ENCODE measurements around the gene TNFSF10.

TNFSF10 gene

DNA sequence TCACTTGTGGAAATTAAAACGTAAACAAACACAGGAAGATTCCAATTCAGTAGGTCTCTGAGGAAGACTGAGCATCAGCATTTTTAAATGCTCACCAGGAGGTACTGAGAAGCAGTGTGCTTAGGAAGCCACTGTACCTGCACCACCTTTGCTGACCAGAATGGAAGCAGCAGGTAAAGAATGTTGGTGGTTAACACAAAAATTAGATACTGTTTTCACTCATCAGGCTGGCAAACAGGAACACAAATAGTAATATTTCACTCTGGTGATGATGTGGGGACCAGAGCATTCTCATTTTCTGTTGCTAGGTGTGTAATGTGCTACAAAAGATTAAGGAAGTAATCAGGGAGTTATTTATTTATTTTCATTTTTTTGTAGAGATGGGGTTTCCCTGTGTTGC is 45.1 kb downstream of the TNFSF10 start:
- H3K9ac ChIP-seq (ENCODE audit: low read depth, low read length, poor library complexity), result no peak overlapping the region
- H3K9me3 ChIP-seq (replicated peaks in 1 of 2; ENCODE audit: control insufficient read depth in 2 of 2, insufficient read depth in 1 of 2, low read depth in 1 of 2, low read length in 2 of 2), result no peaks in the 10 kb centered on the region
- no peak overlapping the region for H3K14ac ChIP-seq (ENCODE audit: low read length)
- no peak overlapping the region for H3K23ac ChIP-seq (ENCODE audit: low read depth, low read length, poor library complexity)
- H3K79me1 ChIP-seq (ENCODE audit: low read depth, low read length), result no peaks in the 10 kb centered on the region
- no peak overlapping the region for H2BK5ac ChIP-seq (ENCODE audit: low read length)
- DNase-seq (ENCODE audit: low spot score), result no peak
- no peak overlapping the region for H2BK120ac ChIP-seq (ENCODE audit: low read depth, low read length)
- no peak overlapping the region for H4K91ac ChIP-seq (ENCODE audit: low read depth, low read length, poor library complexity)
- no peak overlapping the region for H3K27ac ChIP-seq (replicated peaks; ENCODE audit: low read length)
- no peaks in the 10 kb centered on the region for H3K36me3 ChIP-seq (replicated peaks in 1 of 2; ENCODE audit: control insufficient read depth in 2 of 2, insufficient read depth in 2 of 2, low read length in 2 of 2)
- no peak overlapping the region for H2AFZ ChIP-seq (ENCODE audit: low read length)
- peaks cover 0 to 2% of the 10 kb centered on the region in 2 donors for H3K4me1 ChIP-seq (ENCODE audit: control insufficient read depth in 2 of 2, insufficient read depth in 1 of 2, low read depth in 1 of 2, low read length in 2 of 2)
- WGBS, 2 donors (ENCODE audit: extremely low coverage in 2 of 2, insufficient read length in 2 of 2, insufficient replicate concordance in 1 of 2), result no CpG with 5 or more reads among the region's 1 CpG
- no peak overlapping the region for H2AK5ac ChIP-seq (ENCODE audit: low read depth, low read length)
- H3K27me3 ChIP-seq (ENCODE audit: control insufficient read depth in 3 of 3, insufficient read depth in 3 of 3, low read depth in 1 of 3, low read length in 3 of 3), result peaks cover 0 to 13% (median 0%) of the 10 kb centered on the region in 3 experiments
- H3K18ac ChIP-seq (ENCODE audit: low read length), result no peak overlapping the region
- no peak overlapping the region for H3K4me2 ChIP-seq (ENCODE audit: insufficient read depth, low read length, poor library complexity, severe bottlenecking)
- no peak overlapping the region for H2BK12ac ChIP-seq (ENCODE audit: low read length)
- no peak overlapping the region for H2BK15ac ChIP-seq (ENCODE audit: low read length)
- no peak overlapping the region for H3K4ac ChIP-seq (ENCODE audit: low read length)
- H3K4me3 ChIP-seq (ENCODE audit: low read length in 2 of 2), result no peak overlapping the region
- H4K8ac ChIP-seq (ENCODE audit: low read depth, low read length), result no peak overlapping the region

DNA sequence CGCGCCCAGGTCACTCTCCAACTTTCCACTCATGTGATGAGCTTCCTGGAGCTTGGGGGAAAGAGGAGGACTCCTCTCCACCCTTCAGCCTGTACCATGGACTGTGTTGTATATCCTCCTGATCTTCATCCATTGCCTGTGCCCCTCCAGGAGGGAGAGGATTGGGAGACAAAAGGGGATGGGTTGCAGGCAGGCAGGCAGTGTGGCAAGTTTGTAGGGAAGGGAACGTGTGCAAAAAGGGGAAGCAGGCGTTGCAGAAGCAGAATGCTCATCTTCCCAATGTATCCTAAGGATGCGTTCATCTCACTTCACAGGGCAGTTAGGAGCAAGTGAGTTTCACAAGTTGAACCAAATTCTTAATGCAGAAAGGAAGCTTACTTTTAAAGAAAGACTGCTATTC is 46.9 kb downstream of the TNFSF10 start:
- H3K4me1 ChIP-seq (ENCODE audit: control insufficient read depth in 2 of 2, insufficient read depth in 1 of 2, low read depth in 1 of 2, low read length in 2 of 2), result peaks cover 0 to 2% of the 10 kb centered on the region in 2 donors
- no peak overlapping the region for H3K14ac ChIP-seq (ENCODE audit: low read length)
- peak overlapping the region in 1 of 2 donors; percentile 1 for H3K4me3 ChIP-seq (ENCODE audit: low read length in 2 of 2)
- no peak overlapping the region for H3K9ac ChIP-seq (ENCODE audit: low read depth, low read length, poor library complexity)
- no peaks in the 10 kb centered on the region for H3K79me1 ChIP-seq (ENCODE audit: low read depth, low read length)
- peaks cover 0 to 11% (median 0%) of the 10 kb centered on the region in 3 experiments for H3K27me3 ChIP-seq (ENCODE audit: control insufficient read depth in 3 of 3, insufficient read depth in 3 of 3, low read depth in 1 of 3, low read length in 3 of 3)
- H2BK12ac ChIP-seq (ENCODE audit: low read length), result no peak overlapping the region
- H3K4ac ChIP-seq (ENCODE audit: low read length), result no peak overlapping the region
- H3K27ac ChIP-seq (replicated peaks; ENCODE audit: low read length), result no peak overlapping the region
- H2BK15ac ChIP-seq (ENCODE audit: low read length), result no peak overlapping the region
- H3K9me3 ChIP-seq (replicated peaks in 1 of 2; ENCODE audit: control insufficient read depth in 2 of 2, insufficient read depth in 1 of 2, low read depth in 1 of 2, low read length in 2 of 2), result no peaks in the 10 kb centered on the region
- H2AK5ac ChIP-seq (ENCODE audit: low read depth, low read length), result no peak overlapping the region
- WGBS, 2 donors (ENCODE audit: extremely low coverage in 2 of 2, insufficient read length in 2 of 2, insufficient replicate concordance in 1 of 2), result no CpG with 5 or more reads among the region's 5 CpGs
- no peak for DNase-seq (ENCODE audit: low spot score)
- no peak overlapping the region for H2AFZ ChIP-seq (ENCODE audit: low read length)
- H4K91ac ChIP-seq (ENCODE audit: low read depth, low read length, poor library complexity), result no peak overlapping the region
- no peaks in the 10 kb centered on the region for H3K36me3 ChIP-seq (replicated peaks in 1 of 2; ENCODE audit: control insufficient read depth in 2 of 2, insufficient read depth in 2 of 2, low read length in 2 of 2)
- H3K4me2 ChIP-seq (ENCODE audit: insufficient read depth, low read length, poor library complexity, severe bottlenecking), result no peak overlapping the region
- H3K18ac ChIP-seq (ENCODE audit: low read length), result no peak overlapping the region
- H4K8ac ChIP-seq (ENCODE audit: low read depth, low read length), result no peak overlapping the region
- no peak overlapping the region for H2BK120ac ChIP-seq (ENCODE audit: low read depth, low read length)
- H2BK5ac ChIP-seq (ENCODE audit: low read length), result no peak overlapping the region
- H3K23ac ChIP-seq (ENCODE audit: low read depth, low read length, poor library complexity), result no peak overlapping the region

DNA sequence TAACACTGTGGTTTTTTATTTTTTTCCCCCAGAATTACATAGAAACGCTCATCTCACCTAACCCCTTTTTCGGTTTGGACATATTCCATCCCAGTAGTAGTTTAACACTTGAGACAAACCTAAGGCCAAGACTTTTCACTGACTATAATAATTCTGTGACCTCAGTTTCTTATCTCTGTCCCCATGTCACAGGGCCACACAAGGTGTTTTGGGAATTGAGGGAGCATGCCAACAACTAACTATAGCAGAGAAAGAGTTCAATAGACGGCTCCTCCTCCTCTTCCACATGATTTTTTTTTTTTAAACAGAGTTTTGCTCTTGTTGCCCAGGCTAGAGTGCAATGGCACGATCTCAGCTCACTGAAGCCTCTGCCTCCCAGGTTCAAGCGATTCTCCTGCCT is 47.5 kb downstream of the TNFSF10 start:
- Histone ChIP-seq H3K9ac (ENCODE audit: low read depth, low read length, poor library complexity) (no peak overlapping the region), H2BK15ac (ENCODE audit: low read length) (no peak overlapping the region), H3K27me3 (ENCODE audit: control insufficient read depth in 3 of 3, insufficient read depth in 3 of 3, low read depth in 1 of 3, low read length in 3 of 3) (peaks cover 0 to 7% (median 0%) of the 10 kb centered on the region in 3 experiments), H3K14ac (ENCODE audit: low read length) (no peak overlapping the region), H3K4me3 (ENCODE audit: low read length in 2 of 2) (no peak overlapping the region), H3K79me1 (ENCODE audit: low read depth, low read length) (no peaks in the 10 kb centered on the region), H2BK120ac (ENCODE audit: low read depth, low read length) (no peak overlapping the region), H3K4me1 (ENCODE audit: control insufficient read depth in 2 of 2, insufficient read depth in 1 of 2, low read depth in 1 of 2, low read length in 2 of 2) (peaks cover 0 to 2% of the 10 kb centered on the region in 2 donors), H3K23ac (ENCODE audit: low read depth, low read length, poor library complexity) (no peak overlapping the region), H3K4ac (ENCODE audit: low read length) (no peak overlapping the region), H2BK5ac (ENCODE audit: low read length) (no peak overlapping the region), H3K4me2 (ENCODE audit: insufficient read depth, low read length, poor library complexity, severe bottlenecking) (no peak overlapping the region), H3K9me3 (replicated peaks in 1 of 2; ENCODE audit: control insufficient read depth in 2 of 2, insufficient read depth in 1 of 2, low read depth in 1 of 2, low read length in 2 of 2) (no peaks in the 10 kb centered on the region), H4K8ac (ENCODE audit: low read depth, low read length) (no peak overlapping the region), H2BK12ac (ENCODE audit: low read length) (no peak overlapping the region), H3K27ac (replicated peaks; ENCODE audit: low read length) (no peak overlapping the region), H4K91ac (ENCODE audit: low read depth, low read length, poor library complexity) (no peak overlapping the region), H2AK5ac (ENCODE audit: low read depth, low read length) (no peak overlapping the region), H3K36me3 (replicated peaks in 1 of 2; ENCODE audit: control insufficient read depth in 2 of 2, insufficient read depth in 2 of 2, low read length in 2 of 2) (no peaks in the 10 kb centered on the region), H2AFZ (ENCODE audit: low read length) (no peak overlapping the region), H3K18ac (ENCODE audit: low read length) (no peak overlapping the region)
- no CpG with 5 or more reads among the region's 5 CpGs for WGBS, 2 donors (ENCODE audit: extremely low coverage in 2 of 2, insufficient read length in 2 of 2, insufficient replicate concordance in 1 of 2)
- no peak for DNase-seq (ENCODE audit: low spot score)

DNA sequence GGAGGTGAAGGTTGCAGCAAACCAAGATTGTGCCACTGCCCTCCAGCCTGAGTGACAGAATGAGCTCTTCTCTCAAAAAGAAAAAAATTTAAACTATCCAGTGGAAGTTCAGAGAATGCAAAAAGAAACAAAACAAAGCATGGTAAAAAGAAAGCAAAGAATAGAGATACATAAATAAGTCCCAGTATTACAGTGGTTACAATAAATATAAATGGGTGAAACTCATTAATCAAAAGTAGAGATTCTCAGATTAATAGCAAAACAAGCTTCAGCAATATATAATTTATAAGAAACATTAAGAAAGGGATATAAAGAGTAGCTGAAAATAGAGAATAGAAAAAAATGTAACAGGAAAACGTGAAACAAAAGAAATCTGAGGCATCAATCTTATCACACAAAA is 51.3 kb downstream of the TNFSF10 start:
- H3K4me1 ChIP-seq (ENCODE audit: control insufficient read depth in 2 of 2, insufficient read depth in 1 of 2, low read depth in 1 of 2, low read length in 2 of 2), result peaks cover 0 to 2% of the 10 kb centered on the region in 2 donors

More for the DNA sequence above, 51.3 kb downstream of the TNFSF10 start:
- Histone ChIP-seq H3K9ac (ENCODE audit: low read depth, low read length, poor library complexity) (no peak overlapping the region), H3K27ac (replicated peaks; ENCODE audit: low read length) (no peak overlapping the region), H2BK120ac (ENCODE audit: low read depth, low read length) (no peak overlapping the region), H3K14ac (ENCODE audit: low read length) (no peak overlapping the region), H3K4me2 (ENCODE audit: insufficient read depth, low read length, poor library complexity, severe bottlenecking) (no peak overlapping the region), H2AK5ac (ENCODE audit: low read depth, low read length) (no peak overlapping the region), H3K9me3 (replicated peaks in 1 of 2; ENCODE audit: control insufficient read depth in 2 of 2, insufficient read depth in 1 of 2, low read depth in 1 of 2, low read length in 2 of 2) (no peaks in the 10 kb centered on the region), H2AFZ (ENCODE audit: low read length) (no peak overlapping the region), H3K36me3 (replicated peaks in 1 of 2; ENCODE audit: control insufficient read depth in 2 of 2, insufficient read depth in 2 of 2, low read length in 2 of 2) (no peaks in the 10 kb centered on the region), H3K23ac (ENCODE audit: low read depth, low read length, poor library complexity) (no peak overlapping the region), H3K4me3 (ENCODE audit: low read length in 2 of 2) (no peak overlapping the region), H3K18ac (ENCODE audit: low read length) (no peak overlapping the region), H4K91ac (ENCODE audit: low read depth, low read length, poor library complexity) (no peak overlapping the region), H3K4ac (ENCODE audit: low read length) (no peak overlapping the region), H2BK5ac (ENCODE audit: low read length) (no peak overlapping the region), H4K8ac (ENCODE audit: low read depth, low read length) (no peak overlapping the region), H3K79me1 (ENCODE audit: low read depth, low read length) (no peaks in the 10 kb centered on the region), H3K27me3 (ENCODE audit: control insufficient read depth in 3 of 3, insufficient read depth in 3 of 3, low read depth in 1 of 3, low read length in 3 of 3) (peaks cover 0 to 5% (median 0%) of the 10 kb centered on the region in 3 experiments), H2BK12ac (ENCODE audit: low read length) (no peak overlapping the region), H2BK15ac (ENCODE audit: low read length) (no peak overlapping the region)
- WGBS, 2 donors (ENCODE audit: extremely low coverage in 2 of 2, insufficient read length in 2 of 2, insufficient replicate concordance in 1 of 2), result no CpG with 5 or more reads among the region's 1 CpG
- DNase-seq (ENCODE audit: low spot score), result no peak
